Large intestine (tissue), 3 donors: ENCODE data around the gene CALY. TPM values are rescaled to one million over a fixed set of nuclear protein-coding genes. Genes with fewer than 3 reads are reported as not detected.

Source experiments
- DNase-seq, 2 donors: peaks; one replicate each; pipeline versions ENCODE4 v3.0.0 to v3.0.0-alpha.2; 2013
- H3K27ac ChIP-seq: one replicate; pipeline ENCODE4 v1.5.1; 2013; ENCODE audit warnings: low read length
- H3K27me3 ChIP-seq: 2 replicates; pipeline ENCODE4 v1.6.1; 2013; ENCODE audit warnings: low read length; ENCODE audit not compliant: control insufficient read depth, insufficient read depth
- H3K36me3 ChIP-seq: 2 replicates; pipeline ENCODE4 v1.6.1; 2013; ENCODE audit warnings: low read length; ENCODE audit not compliant: control insufficient read depth, insufficient read depth
- H3K4me1 ChIP-seq: one replicate; pipeline ENCODE4 v1.6.1; 2013; ENCODE audit warnings: low read length; ENCODE audit not compliant: control insufficient read depth, insufficient read depth
- H3K4me3 ChIP-seq: one replicate; pipeline ENCODE4 v1.5.1; 2013; ENCODE audit warnings: low read length
- H3K9me3 ChIP-seq: one replicate; pipeline ENCODE4 v1.6.1; 2013; ENCODE audit warnings: mild to moderate bottlenecking, low read depth, low read length, moderate library complexity; ENCODE audit not compliant: control insufficient read depth
- WGBS: methylation state at CpG from one replicate; pipeline ENCODE4 v1.1.5; 2013; ENCODE audit warnings: low lambda C conversion rate; ENCODE audit not compliant: insufficient coverage; 5-methylcytosine and 5-hydroxymethylcytosine counted together
- polyA plus RNA-seq: library from polyadenylated mRNA; unstranded; fragments of 120-200 nt; gene quantifications from one replicate; pipeline ENCODE4 v1.2.1, GENCODE V29; 2013

The CALY gene
- polyA plus RNA-seq, 1 donor = 6.8 TPM

GRCh38 chr10:133358162-133358924, 21.6 kb upstream of the CALY start:
- H3K36me3 ChIP-seq = peaks cover 36% of the 10 kb centered on the region
- no peaks in the 10 kb centered on the region for H3K27me3 ChIP-seq
- H3K27ac ChIP-seq = peak overlapping the region; percentile 42
- no peak overlapping the region for H3K4me3 ChIP-seq
- peaks cover 10% of the 10 kb centered on the region for H3K9me3 ChIP-seq
- WGBS = 80% methylated on average over 1 of the region's 41 CpGs
- no peak for DNase-seq
- peaks cover 38% of the 10 kb centered on the region for H3K4me1 ChIP-seq

- no CpG with 5 or more reads among the region's 83 CpGs for WGBS
These were observed 20.8 kb upstream of the CALY start, which contains the start of gene FUOM for GRCh38 chr10:133357285-133358161. Gene FUOM, minus strand, starts transcription at chr10:133358019. Its CDS starts 12 bp downstream, at chr10:133358007.

GRCh38 chr10:133356549-133357284, 20.0 kb upstream of the CALY start:
- Histone ChIP-seq H3K4me3 (peak overlapping the region; percentile 38), H3K9me3 (peaks cover 10% of the 10 kb centered on the region), H3K27ac (no peak overlapping the region), H3K4me1 (peaks cover 38% of the 10 kb centered on the region), H3K36me3 (peaks cover 28% of the 10 kb centered on the region), H3K27me3 (no peaks in the 10 kb centered on the region)
- no peak for DNase-seq
- WGBS = no CpG with 5 or more reads among the region's 27 CpGs

More at GRCh38 chr10:133357285-133358161, 20.8 kb upstream of the CALY start, which contains the start of gene FUOM:
- H3K4me1 ChIP-seq = peaks cover 38% of the 10 kb centered on the region
- peaks cover 10% of the 10 kb centered on the region for H3K9me3 ChIP-seq
- peak within 1 kb of the TSS; percentile 71 for H3K27ac ChIP-seq
- no peaks in the 10 kb centered on the region for H3K27me3 ChIP-seq
- peak in 1 of 2 donors; percentile 68 for DNase-seq
- H3K4me3 ChIP-seq = peak within 1 kb of the TSS; percentile 38
- H3K36me3 ChIP-seq = peaks cover 29% of the 10 kb centered on the region

- DNase-seq = no peak
- no peak overlapping the region for H3K4me3 ChIP-seq
- H3K4me1 ChIP-seq = peaks cover 38% of the 10 kb centered on the region
- H3K27me3 ChIP-seq = no peaks in the 10 kb centered on the region
- no CpG with 5 or more reads among the region's 3 CpGs for WGBS
- peaks cover 12% of the 10 kb centered on the region for H3K9me3 ChIP-seq
- no peak overlapping the region for H3K27ac ChIP-seq
- H3K36me3 ChIP-seq = peaks cover 28% of the 10 kb centered on the region
These were observed 19.3 kb upstream of the CALY start for GRCh38 chr10:133355991-133356390.

- Histone ChIP-seq H3K4me3 (no peak overlapping the region), H3K27me3 (no peaks in the 10 kb centered on the region), H3K36me3 (peaks cover 30% of the 10 kb centered on the region), H3K27ac (no peak overlapping the region), H3K4me1 (peaks cover 35% of the 10 kb centered on the region), H3K9me3 (peaks cover 14% of the 10 kb centered on the region)
- DNase-seq = no peak
- no CpG with 5 or more reads among the region's 6 CpGs for WGBS
These were observed 18.6 kb upstream of the CALY start for GRCh38 chr10:133355266-133355665.

GRCh38 chr10:133354672-133355240, 18.1 kb upstream of the CALY start:
- Histone ChIP-seq H3K4me3 (no peak overlapping the region), H3K27ac (no peak overlapping the region), H3K9me3 (peaks cover 14% of the 10 kb centered on the region), H3K36me3 (peaks cover 30% of the 10 kb centered on the region), H3K27me3 (no peaks in the 10 kb centered on the region), H3K4me1 (peaks cover 34% of the 10 kb centered on the region)
- no peak for DNase-seq
- WGBS = no CpG with 5 or more reads among the region's 14 CpGs

- no peak overlapping the region for H3K4me3 ChIP-seq
- peaks cover 30% of the 10 kb centered on the region for H3K36me3 ChIP-seq
- no peak overlapping the region for H3K27ac ChIP-seq
- H3K9me3 ChIP-seq = peaks cover 15% of the 10 kb centered on the region
- no peaks in the 10 kb centered on the region for H3K27me3 ChIP-seq
- peaks cover 38% of the 10 kb centered on the region for H3K4me1 ChIP-seq
- no peak for DNase-seq
- WGBS = 100% methylated on average over 1 of the region's 16 CpGs
These were observed 17.4 kb upstream of the CALY start for GRCh38 chr10:133353988-133354605.

- H3K4me3 ChIP-seq = no peak overlapping the region
- H3K36me3 ChIP-seq = peaks cover 30% of the 10 kb centered on the region
- peaks cover 11% of the 10 kb centered on the region for H3K9me3 ChIP-seq
- peaks cover 36% of the 10 kb centered on the region for H3K4me1 ChIP-seq
- H3K27ac ChIP-seq = no peak overlapping the region
- DNase-seq = no peak
- no peaks in the 10 kb centered on the region for H3K27me3 ChIP-seq
- no CpG with 5 or more reads among the region's 16 CpGs for WGBS
These were observed 16.7 kb upstream of the CALY start for GRCh38 chr10:133353202-133353959.
